CD4-positive, alpha-beta T cell (primary cell): ENCODE measurements around the gene LZTFL1. TPM values are rescaled to one million over a fixed set of nuclear protein-coding genes. Genes with fewer than 3 reads are reported as not detected.
"Not testable (repeated sequence)": the region's sequence is repeated elsewhere in the genome, so short reads cannot be mapped to it uniquely, and the experiment has no call there.

ENCODE experiments used
- ATAC-seq: fragments of 200-7000 bp; cut with Tn5 transposase; one replicate; pipeline ENCODE4 v1.10.0; 2022; ENCODE audit warnings: mild to moderate bottlenecking; ENCODE audit not compliant: poor library complexity
- CTCF ChIA-PET: fragments of 350-600 bp; sonication (Branson Sonifier 250); formaldehyde crosslinking; loops from one replicate; lab custom pipeline; 2021; ENCODE audit warnings: antibody characterized with exemption, inconsistent platforms; lab: Charles Lee
- POLR2A ChIA-PET: fragments of 350-600 bp; sonication (Branson Sonifier 250); formaldehyde crosslinking; loops from one replicate; lab custom pipeline; 2021; ENCODE audit warnings: antibody characterized with exemption, inconsistent platforms; lab: Charles Lee
- DNase-seq, 14 experiments: peaks; one replicate each; pipeline ENCODE4 v3.0.0-alpha.2; 2013 to 2020; ENCODE audit warnings: mixed read lengths in 2 of 14
- H3K27ac ChIP-seq, 2 donors: one replicate each; pipeline versions ENCODE4 v1.5.1 to v1.7.0; 2013; ENCODE audit warnings: low read length in 2 of 2, low read depth in 1 of 2, mild to moderate bottlenecking in 1 of 2
- H3K27me3 ChIP-seq, 2 experiments: 1 replicate in 1 of 2; 2 replicates in 1 of 2; pipeline versions ENCODE4 v1.6.1 to v1.7.0; 2013; ENCODE audit warnings: low read length in 2 of 2, control low read depth in 1 of 2, mild to moderate bottlenecking in 1 of 2, moderate library complexity in 1 of 2; ENCODE audit not compliant: insufficient read depth in 2 of 2, control insufficient read depth in 1 of 2
- H3K36me3 ChIP-seq: one replicate; pipeline ENCODE4 v1.6.1; 2013; ENCODE audit warnings: low read length, control low read depth; ENCODE audit not compliant: insufficient read depth
- H3K4me1 ChIP-seq: one replicate; pipeline ENCODE4 v1.6.1; 2013; ENCODE audit warnings: low read length, control low read depth; ENCODE audit not compliant: insufficient read depth
- H3K4me3 ChIP-seq: one replicate; pipeline ENCODE4 v1.5.1; 2013; ENCODE audit warnings: mild to moderate bottlenecking, low read length, moderate library complexity
- H3K9me3 ChIP-seq, 2 experiments: 1 replicate in 1 of 2; 2 replicates in 1 of 2; pipeline versions ENCODE4 v1.6.1 to v1.7.0; 2013; ENCODE audit warnings: low read length in 2 of 2, mild to moderate bottlenecking in 2 of 2, control low read depth in 1 of 2, moderate library complexity in 1 of 2; ENCODE audit not compliant: control insufficient read depth in 1 of 2, insufficient read depth in 1 of 2
- H3K27ac Mint-ChIP-seq: one replicate; pipeline ENCODE4 v1.8.0; 2020; ENCODE audit warnings: mixed read lengths
- H3K27me3 Mint-ChIP-seq: one replicate; pipeline ENCODE4 v1.8.0; 2021; ENCODE audit warnings: mixed read lengths
- H3K36me3 Mint-ChIP-seq: one replicate; pipeline ENCODE4 v1.8.0; 2021; ENCODE audit warnings: low read depth, mixed read lengths
- H3K4me1 Mint-ChIP-seq: one replicate; pipeline ENCODE4 v1.8.0; 2021; ENCODE audit warnings: low read depth, mixed read lengths
- H3K4me3 Mint-ChIP-seq: one replicate; pipeline ENCODE4 v1.8.0; 2020; ENCODE audit warnings: mild to moderate bottlenecking, mixed read lengths
- H3K9me3 Mint-ChIP-seq: one replicate; pipeline ENCODE4 v1.8.0; 2020; ENCODE audit warnings: mixed read lengths
- intact Hi-C, 2 experiments: fragments of 100-400 bp; cut with DNase I in 1 of 2; cut with micrococcal nuclease in 1 of 2; formaldehyde crosslinking; loops; one replicate each; pipeline versions ENCODE4 v1.15.1 to v1.9.0; 2023 to 2025; cut with DNase I, micrococcal nuclease
- total RNA-seq, 174 experiments: library from RNA in 2 of 174; stranded (reverse) in 2 of 174; gene quantifications; one replicate each; pipeline ENCODE4 v1.2.3 and lab custom pipeline; 2021 to 2026
- TF ChIP-seq, protein P1 (sequence below): fragments of 200-600 bp; IDR thresholded peaks from one replicate; pipeline ENCODE4 v1.8.0; 2022; ENCODE audit warnings: antibody characterized with exemption, mild to moderate bottlenecking

The LZTFL1 gene
- total RNA-seq, 2 experiments from 2014 or later: 9.6 to 10.0 TPM

DNA sequence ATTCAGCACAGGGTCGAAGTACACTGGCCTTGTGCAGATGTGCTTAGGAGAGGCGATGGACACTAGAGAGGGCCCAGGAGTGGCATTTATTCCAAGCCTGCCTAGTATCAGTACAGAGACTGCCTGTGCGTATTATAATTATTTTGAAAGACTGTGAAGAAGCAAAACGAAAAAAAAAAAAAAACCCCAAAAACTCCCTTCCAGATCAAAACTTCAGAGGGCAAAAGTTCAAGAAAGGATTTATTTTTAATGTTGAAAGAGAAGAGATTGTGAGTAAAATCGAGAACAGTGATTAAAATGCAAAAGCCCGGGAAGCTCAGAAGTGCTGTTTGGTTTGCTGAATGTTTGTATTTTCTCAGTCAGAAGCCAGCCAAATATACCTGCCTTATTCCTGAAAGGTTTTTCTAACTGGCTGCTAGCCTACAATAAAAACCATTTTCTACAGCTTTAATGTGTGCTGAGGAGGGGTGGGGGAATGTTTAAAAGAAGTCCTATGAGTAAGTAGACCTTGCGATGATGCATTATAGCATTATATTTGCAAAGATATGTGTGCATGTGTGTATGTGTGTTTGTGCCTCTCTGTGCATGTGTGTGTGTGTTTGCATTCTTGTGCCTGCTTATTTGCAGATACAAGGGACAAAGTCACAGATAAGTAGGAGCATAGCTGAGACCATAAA, 19.3 kb upstream of the LZTFL1 start:
- Mint-ChIP-seq H3K27ac (no peak overlapping the region), H3K9me3 (no peaks in the 10 kb centered on the region), H3K4me3 (no peak overlapping the region), H3K27me3 (peaks cover 22% of the 10 kb centered on the region), H3K36me3 (no peaks in the 10 kb centered on the region), H3K4me1 (peaks cover 61% of the 10 kb centered on the region)
- TF ChIP-seq, protein P1, sequence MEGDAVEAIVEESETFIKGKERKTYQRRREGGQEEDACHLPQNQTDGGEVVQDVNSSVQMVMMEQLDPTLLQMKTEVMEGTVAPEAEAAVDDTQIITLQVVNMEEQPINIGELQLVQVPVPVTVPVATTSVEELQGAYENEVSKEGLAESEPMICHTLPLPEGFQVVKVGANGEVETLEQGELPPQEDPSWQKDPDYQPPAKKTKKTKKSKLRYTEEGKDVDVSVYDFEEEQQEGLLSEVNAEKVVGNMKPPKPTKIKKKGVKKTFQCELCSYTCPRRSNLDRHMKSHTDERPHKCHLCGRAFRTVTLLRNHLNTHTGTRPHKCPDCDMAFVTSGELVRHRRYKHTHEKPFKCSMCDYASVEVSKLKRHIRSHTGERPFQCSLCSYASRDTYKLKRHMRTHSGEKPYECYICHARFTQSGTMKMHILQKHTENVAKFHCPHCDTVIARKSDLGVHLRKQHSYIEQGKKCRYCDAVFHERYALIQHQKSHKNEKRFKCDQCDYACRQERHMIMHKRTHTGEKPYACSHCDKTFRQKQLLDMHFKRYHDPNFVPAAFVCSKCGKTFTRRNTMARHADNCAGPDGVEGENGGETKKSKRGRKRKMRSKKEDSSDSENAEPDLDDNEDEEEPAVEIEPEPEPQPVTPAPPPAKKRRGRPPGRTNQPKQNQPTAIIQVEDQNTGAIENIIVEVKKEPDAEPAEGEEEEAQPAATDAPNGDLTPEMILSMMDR: no peak
- H3K4me1 ChIP-seq: peaks cover 10% of the 10 kb centered on the region
- peaks cover 0 to 4% of the 10 kb centered on the region in 2 experiments for H3K27me3 ChIP-seq
- H3K36me3 ChIP-seq: no peaks in the 10 kb centered on the region
- ATAC-seq: no peak
- no peak overlapping the region for H3K4me3 ChIP-seq
- H3K27ac ChIP-seq: no peak overlapping the region
- ChIA-PET CTCF (no interaction called here), POLR2A (interaction anchor here (0.7 to 2.1 kb wide), 4 partner anchors 8 to 20 kb away, joined by 3 to 10 read pairs (median 4); partner anchors contain the start of gene LZTFL1)
- H3K9me3 ChIP-seq: peaks cover 0 to 4% of the 10 kb centered on the region in 2 experiments
- no peak for DNase-seq
- intact Hi-C loops: no loop called here

DNA sequence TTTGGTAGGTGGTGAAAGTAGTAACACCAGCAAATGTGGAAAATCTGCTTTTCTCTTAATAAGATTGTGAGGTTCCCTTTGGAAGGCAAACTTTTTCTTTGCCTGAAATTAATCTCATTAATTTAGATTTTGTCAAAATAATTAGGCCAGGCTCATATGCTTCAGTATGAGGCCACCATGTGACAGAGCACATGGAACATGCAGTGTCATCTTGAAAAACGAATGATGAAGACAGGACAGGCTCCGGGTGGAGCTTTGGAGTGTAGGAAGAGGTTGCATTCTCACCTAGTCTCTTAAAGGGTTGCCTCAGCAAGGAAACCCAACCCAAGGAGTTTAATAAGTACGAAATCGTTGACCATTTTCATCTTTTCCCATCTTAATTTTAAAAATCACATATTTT, 18.6 kb upstream of the LZTFL1 start:
- ChIA-PET CTCF (no interaction called here), POLR2A (interaction anchor here (1.0 to 2.1 kb wide), 2 partner anchors 9 to 18 kb away, joined by 4 to 10 read pairs; partner anchors contain the start of gene LZTFL1)
- no peak overlapping the region for H3K4me3 Mint-ChIP-seq
- Histone ChIP-seq H3K4me1 (peaks cover 10% of the 10 kb centered on the region), H3K36me3 (no peaks in the 10 kb centered on the region), H3K27ac (no peak overlapping the region), H3K27me3 (peaks cover 0 to 4% of the 10 kb centered on the region in 2 experiments), H3K4me3 (no peak overlapping the region), H3K9me3 (peaks cover 0 to 4% of the 10 kb centered on the region in 2 experiments)
- H3K36me3 Mint-ChIP-seq: no peaks in the 10 kb centered on the region
- TF ChIP-seq, protein P1: no peak
- no peak for ATAC-seq
- intact Hi-C loops: no loop called here
- peaks cover 22% of the 10 kb centered on the region for H3K27me3 Mint-ChIP-seq
- no peak overlapping the region for H3K27ac Mint-ChIP-seq
- no peaks in the 10 kb centered on the region for H3K9me3 Mint-ChIP-seq
- no peak for DNase-seq
- H3K4me1 Mint-ChIP-seq: peaks cover 61% of the 10 kb centered on the region

DNA sequence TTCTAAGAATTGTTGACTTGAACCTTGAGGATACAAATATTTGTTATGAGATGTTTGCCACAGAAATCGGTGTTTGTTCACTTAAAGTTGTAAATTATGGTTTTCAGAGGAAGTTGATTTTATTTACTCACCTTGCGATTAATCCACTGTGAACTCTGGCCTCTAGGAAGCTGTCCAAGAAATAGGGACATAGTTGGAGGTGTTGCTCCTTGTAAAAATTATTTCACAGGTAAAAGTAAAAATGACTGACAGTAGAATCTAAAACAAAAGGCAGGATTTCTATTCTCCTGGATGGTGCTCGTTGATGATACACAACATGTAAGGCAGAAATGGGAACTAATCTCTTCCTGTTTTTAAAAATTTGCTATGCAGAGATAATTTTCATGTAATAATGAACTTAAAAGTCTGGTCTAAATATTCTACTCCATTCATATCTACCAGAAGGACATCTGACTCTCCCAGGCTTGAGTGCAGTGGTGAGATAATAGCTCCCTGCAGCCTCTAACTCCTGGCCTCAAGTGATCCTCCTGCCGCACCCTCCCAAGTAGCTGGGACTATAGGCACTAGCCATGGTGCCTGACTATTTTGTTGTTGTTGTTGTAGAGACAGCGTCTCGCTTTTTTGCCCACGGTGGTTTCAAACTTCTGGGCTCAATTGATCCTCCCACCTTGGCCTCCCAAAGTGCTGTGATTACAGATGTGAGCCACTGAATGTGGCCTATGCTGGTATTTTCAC, 17.1 kb upstream of the LZTFL1 start:
- DNase-seq: no peak
- CTCF ChIA-PET: no interaction called here
- no peak for ATAC-seq
- H3K27me3 ChIP-seq: peaks cover 0 to 4% of the 10 kb centered on the region in 2 experiments
- peaks cover 19% of the 10 kb centered on the region for H3K27me3 Mint-ChIP-seq
- no peak overlapping the region for H3K27ac Mint-ChIP-seq
- no peaks in the 10 kb centered on the region for H3K36me3 ChIP-seq
- H3K4me1 Mint-ChIP-seq: peaks cover 53% of the 10 kb centered on the region
- no peak overlapping the region for H3K4me3 ChIP-seq
- POLR2A ChIA-PET: interaction anchor here (0.5 to 0.6 kb wide), 2 partner anchors 54 to 61 kb away, joined by 3 to 4 read pairs; no protein-coding TSS in a partner anchor
- H3K4me1 ChIP-seq: peaks cover 2% of the 10 kb centered on the region
- intact Hi-C loops: no loop called here
- no peak overlapping the region for H3K4me3 Mint-ChIP-seq
- TF ChIP-seq, protein P1: no peak
- H3K9me3 Mint-ChIP-seq: no peaks in the 10 kb centered on the region
- H3K36me3 Mint-ChIP-seq: no peaks in the 10 kb centered on the region
- no peak overlapping the region for H3K27ac ChIP-seq
- peaks cover 0 to 4% of the 10 kb centered on the region in 2 experiments for H3K9me3 ChIP-seq

DNA sequence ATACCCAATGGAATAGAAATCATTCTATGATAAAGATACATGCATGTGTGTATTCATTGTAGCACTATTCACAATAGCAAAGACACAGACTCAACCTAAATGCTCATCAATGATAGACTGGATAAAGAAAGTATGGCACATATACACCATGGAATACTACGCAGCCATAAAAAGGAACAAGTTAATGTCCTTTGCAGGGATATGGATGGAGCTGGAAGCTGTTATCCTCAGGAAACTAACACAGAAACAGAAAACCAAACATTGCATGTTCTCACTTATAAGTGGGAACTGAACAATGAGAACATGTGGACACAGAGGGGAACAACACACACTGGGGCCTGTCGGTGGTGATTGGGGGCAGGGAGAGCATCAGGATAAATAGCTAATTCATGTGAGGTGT, 15.1 kb upstream of the LZTFL1 start:
- H3K27me3 Mint-ChIP-seq: peaks cover 13% of the 10 kb centered on the region
- H3K9me3 ChIP-seq, intact Hi-C loops, H3K27ac Mint-ChIP-seq, ATAC-seq, DNase-seq, H3K4me3 Mint-ChIP-seq, H3K9me3 Mint-ChIP-seq, CTCF ChIA-PET, H3K36me3 ChIP-seq, H3K27ac ChIP-seq, H3K36me3 Mint-ChIP-seq, H3K27me3 ChIP-seq, H3K4me3 ChIP-seq, H3K4me1 ChIP-seq: not testable (repeated sequence)
- POLR2A ChIA-PET: interaction anchor here (0.7 to 1.4 kb wide), 4 partner anchors 8 to 97 kb away, joined by 3 to 4 read pairs (median 3); no protein-coding TSS in a partner anchor
- H3K4me1 Mint-ChIP-seq: peaks cover 50% of the 10 kb centered on the region

DNA sequence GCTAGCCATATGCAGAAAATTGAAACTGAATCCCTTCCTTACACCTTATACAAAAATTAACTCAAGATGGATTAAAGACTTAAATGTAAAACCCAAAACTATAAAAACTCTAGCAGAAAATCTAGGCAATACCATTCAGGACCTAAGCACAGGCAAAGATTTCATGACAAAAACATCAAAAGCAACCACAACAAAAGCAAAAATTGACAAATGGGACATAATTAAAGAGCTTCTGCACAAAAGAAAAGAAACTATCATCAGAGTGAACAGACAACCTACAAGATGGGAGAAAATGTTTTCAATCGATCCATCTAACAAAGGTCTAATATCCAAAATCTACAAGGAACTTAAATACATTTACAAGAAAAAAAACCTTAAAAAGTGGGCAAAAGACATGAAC, 14.4 kb upstream of the LZTFL1 start:
- H3K27ac ChIP-seq, H3K36me3 ChIP-seq, H3K9me3 ChIP-seq, intact Hi-C loops, H3K36me3 Mint-ChIP-seq, H3K27me3 ChIP-seq, H3K9me3 Mint-ChIP-seq, H3K4me3 ChIP-seq, H3K4me1 ChIP-seq, H3K27ac Mint-ChIP-seq, H3K27me3 Mint-ChIP-seq, CTCF ChIA-PET: not testable (repeated sequence)
- peak; percentile 51 for ATAC-seq
- peak overlapping the region; percentile 17 for H3K4me3 Mint-ChIP-seq
- DNase-seq: peak in 3 of 14 experiments; percentile 36 to 39 (median 36)
- POLR2A ChIA-PET: interaction anchor here (0.7 to 1.4 kb wide), 5 partner anchors 9 to 97 kb away, joined by 3 to 4 read pairs (median 3); no protein-coding TSS in a partner anchor
- H3K4me1 Mint-ChIP-seq: peaks cover 46% of the 10 kb centered on the region
